Tongue (tissue), 2 donors: ENCODE measurements around the gene METAP1D. TPM values are rescaled to one million over a fixed set of nuclear protein-coding genes. Genes with fewer than 3 reads are reported as not detected.

Experiments
- DNase-seq: peaks from one replicate; pipeline ENCODE4 v3.0.0-alpha.2; 2015
- total RNA-seq: library from RNA; depleted of rRNA; stranded (reverse); fragments of >200 nt; gene quantifications from one replicate; pipeline ENCODE4 v1.2.3, GENCODE V29; 2014

The METAP1D gene
- total RNA-seq, 1 donor from 2014 or later: 15.1 TPM

- DNase-seq: peak; percentile 14
These were observed 81.0 kb downstream of the METAP1D start for GRCh38 chr2:172080641-172081220.

- peak; percentile 37 for DNase-seq
These were observed 81.7 kb downstream of the METAP1D start for GRCh38 chr2:172081221-172082022.

GRCh38 chr2:172082105-172082943 is 82.6 kb downstream of the METAP1D start:
- peak; percentile 10 for DNase-seq

- DNase-seq: peak; percentile 33
These were observed 83.3 kb downstream of the METAP1D start for GRCh38 chr2:172082944-172083627.

- DNase-seq: peak; percentile 35
These were observed 84.1 kb downstream of the METAP1D start for GRCh38 chr2:172083628-172084394.

- no peak for DNase-seq
These were observed 84.6 kb downstream of the METAP1D start for GRCh38 chr2:172084395-172084644.

- DNase-seq: peak; percentile 94
These were observed 85.1 kb downstream of the METAP1D start for GRCh38 chr2:172084645-172085459.

- DNase-seq: no peak
These were observed 85.9 kb downstream of the METAP1D start, which contains the start of gene DLX1 for GRCh38 chr2:172085460-172086159. TSS of gene DLX1 (plus strand) at chr2:172085507. CDS start at chr2:172085678, 171 bp downstream.

- DNase-seq: peak; percentile 48
These were observed 86.8 kb downstream of the METAP1D start for GRCh38 chr2:172086241-172087206.

GRCh38 chr2:172087207-172087779 is 87.5 kb downstream of the METAP1D start:
- DNase-seq: no peak

GRCh38 chr2:172087780-172088244 is 88.1 kb downstream of the METAP1D start:
- DNase-seq: no peak

- DNase-seq: no peak
These were observed 88.7 kb downstream of the METAP1D start for GRCh38 chr2:172088245-172089004.

GRCh38 chr2:172089005-172089504 is 89.3 kb downstream of the METAP1D start:
- DNase-seq: no peak

GRCh38 chr2:172089633-172090032 is 89.9 kb downstream of the METAP1D start:
- no peak for DNase-seq

GRCh38 chr2:172090044-172090961 is 90.5 kb downstream of the METAP1D start:
- DNase-seq: no peak

GRCh38 chr2:172091000-172091641 is 91.4 kb downstream of the METAP1D start:
- no peak for DNase-seq
